ENCODE measurements around the gene GEMIN4.
A peak's percentile ranks its signal among the peaks of the same experiment; 100 is the strongest.

GEMIN4 gene

GRCh38 chr17:784143-784542 lies 32.1 kb upstream of the GEMIN4 start:
- Histone ChIP-seq H3K36me3 (peaks cover 36% of the 10 kb centered on the region), H3K4me3 (ENCODE audit: low read depth, low read length) (no peak overlapping the region), H3K9me3 (ENCODE audit: severe bottlenecking) (no peaks in the 10 kb centered on the region), H3K27ac (no peak overlapping the region), H3K27me3 (ENCODE audit: insufficient read depth, low read depth, severe bottlenecking) (no peaks in the 10 kb centered on the region)
- TF ChIP-seq CTCF (IDR thresholded peaks at IDR 0.05; ENCODE audit: low read depth, low read length), result no peak
- DNase-seq, result no peak

- Histone ChIP-seq H3K36me3 (peaks cover 35% of the 10 kb centered on the region), H3K4me3 (ENCODE audit: low read depth, low read length) (peak within 1 kb of the TSS; percentile 94), H3K27ac (peak within 1 kb of the TSS; percentile 95), H3K27me3 (ENCODE audit: insufficient read depth, low read depth, severe bottlenecking) (no peaks in the 10 kb centered on the region), H3K9me3 (ENCODE audit: severe bottlenecking) (no peaks in the 10 kb centered on the region)
- 0 out of 2 replicates have a peak, but pooled peaks have one; percentile 8 for TF ChIP-seq CTCF (IDR thresholded peaks at IDR 0.05; ENCODE audit: low read depth, low read length)
- DNase-seq, result peak; percentile 87
Observed at GRCh38 chr17:781805-782731, 30.0 kb upstream of the GEMIN4 start, which contains the start of the genes GLOD4 and MRM3. Gene GLOD4, minus strand, starts transcription at chr17:782280. Its CDS starts 25 bp downstream, at chr17:782255. Gene MRM3, plus strand, starts transcription at chr17:782353. Its CDS starts 26 bp downstream, at chr17:782379.

- no peaks in the 10 kb centered on the region for H3K27me3 ChIP-seq (ENCODE audit: insufficient read depth, low read depth, severe bottlenecking)
- H3K9me3 ChIP-seq (ENCODE audit: severe bottlenecking), result no peaks in the 10 kb centered on the region
- peaks cover 64% of the 10 kb centered on the region for H3K36me3 ChIP-seq
- H3K4me3 ChIP-seq (ENCODE audit: low read depth, low read length), result no peak overlapping the region
- TF ChIP-seq CTCF (IDR thresholded peaks at IDR 0.05; ENCODE audit: low read depth, low read length), result no peak
- DNase-seq, result no peak
- H3K27ac ChIP-seq, result no peak overlapping the region
Observed at GRCh38 chr17:778096-778495, 26.0 kb upstream of the GEMIN4 start.

- H3K27ac ChIP-seq, result no peak overlapping the region
- DNase-seq, result no peak
- no peak for TF ChIP-seq CTCF (IDR thresholded peaks at IDR 0.05; ENCODE audit: low read depth, low read length)
- H3K4me3 ChIP-seq (ENCODE audit: low read depth, low read length), result no peak overlapping the region
- H3K36me3 ChIP-seq, result peaks cover 85% of the 10 kb centered on the region
- no peaks in the 10 kb centered on the region for H3K27me3 ChIP-seq (ENCODE audit: insufficient read depth, low read depth, severe bottlenecking)
- H3K9me3 ChIP-seq (ENCODE audit: severe bottlenecking), result no peaks in the 10 kb centered on the region
Observed at GRCh38 chr17:774313-774584, 22.2 kb upstream of the GEMIN4 start.

- Histone ChIP-seq H3K4me3 (ENCODE audit: low read depth, low read length) (no peak overlapping the region), H3K27me3 (ENCODE audit: insufficient read depth, low read depth, severe bottlenecking) (no peaks in the 10 kb centered on the region), H3K9me3 (ENCODE audit: severe bottlenecking) (no peaks in the 10 kb centered on the region), H3K36me3 (peaks cover 81% of the 10 kb centered on the region), H3K27ac (no peak overlapping the region)
- DNase-seq, result no peak
- no peak for TF ChIP-seq CTCF (IDR thresholded peaks at IDR 0.05; ENCODE audit: low read depth, low read length)
Observed at GRCh38 chr17:773467-774312, 21.6 kb upstream of the GEMIN4 start.

Measured in WERI-Rb-1 (cell line).